Measurements from ENCODE around the gene DHX32.

DNA sequence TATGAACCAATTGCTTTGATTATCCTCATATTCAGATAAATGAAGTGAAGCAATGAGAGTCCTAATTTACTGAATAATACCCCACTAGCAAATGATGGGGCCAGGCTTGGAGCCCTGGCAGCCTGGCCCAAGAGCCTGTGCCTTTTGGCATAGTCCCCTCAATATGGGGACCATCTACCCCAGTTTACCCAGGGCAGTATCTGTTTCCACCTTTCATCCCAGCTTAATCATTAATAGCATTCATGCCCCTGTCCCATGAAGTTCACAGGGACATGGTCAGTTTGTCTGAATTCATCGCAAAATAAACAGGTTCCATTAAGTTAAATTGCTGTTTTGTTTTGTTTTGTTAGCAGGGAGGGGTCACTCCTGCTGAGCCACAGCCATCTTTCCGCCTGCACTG lies 32.2 kb downstream of the DHX32 start:
- TF ChIP-seq POLR2AphosphoS5 (IDR thresholded peaks at IDR 0.05) (no peak), EZH2 (IDR thresholded peaks at IDR 0.05; ENCODE audit: borderline replicate concordance, insufficient read depth, low read length, poor library complexity, severe bottlenecking) (no peak), EP300 (conservative IDR thresholded peaks at IDR 0.05; ENCODE audit: poor library complexity, severe bottlenecking) (no peak), TAF1 (IDR thresholded peaks at IDR 0.05; ENCODE audit: low read depth) (no peak)
- TF ChIP-seq, protein P1, sequence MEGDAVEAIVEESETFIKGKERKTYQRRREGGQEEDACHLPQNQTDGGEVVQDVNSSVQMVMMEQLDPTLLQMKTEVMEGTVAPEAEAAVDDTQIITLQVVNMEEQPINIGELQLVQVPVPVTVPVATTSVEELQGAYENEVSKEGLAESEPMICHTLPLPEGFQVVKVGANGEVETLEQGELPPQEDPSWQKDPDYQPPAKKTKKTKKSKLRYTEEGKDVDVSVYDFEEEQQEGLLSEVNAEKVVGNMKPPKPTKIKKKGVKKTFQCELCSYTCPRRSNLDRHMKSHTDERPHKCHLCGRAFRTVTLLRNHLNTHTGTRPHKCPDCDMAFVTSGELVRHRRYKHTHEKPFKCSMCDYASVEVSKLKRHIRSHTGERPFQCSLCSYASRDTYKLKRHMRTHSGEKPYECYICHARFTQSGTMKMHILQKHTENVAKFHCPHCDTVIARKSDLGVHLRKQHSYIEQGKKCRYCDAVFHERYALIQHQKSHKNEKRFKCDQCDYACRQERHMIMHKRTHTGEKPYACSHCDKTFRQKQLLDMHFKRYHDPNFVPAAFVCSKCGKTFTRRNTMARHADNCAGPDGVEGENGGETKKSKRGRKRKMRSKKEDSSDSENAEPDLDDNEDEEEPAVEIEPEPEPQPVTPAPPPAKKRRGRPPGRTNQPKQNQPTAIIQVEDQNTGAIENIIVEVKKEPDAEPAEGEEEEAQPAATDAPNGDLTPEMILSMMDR (IDR thresholded peaks at IDR 0.05; ENCODE audit: poor library complexity, severe bottlenecking) = no peak
